HepG2 (cell line): ENCODE measurements around the gene APOBEC3C. TPM values are rescaled to one million over a fixed set of nuclear protein-coding genes. Genes with fewer than 3 reads are reported as not detected.
A peak's percentile ranks its signal among the peaks of the same experiment; 100 is the strongest.

Experiments
- ATAC-seq: fragments of 200-7000 bp; cut with Tn5 transposase; 3 replicates; pipeline ENCODE4 v1.9.1; 2020; ENCODE audit warnings: mild to moderate bottlenecking, moderate library complexity
- BruUV-seq: library from RNA; stranded (reverse); fragments of 400-500 nt; replicated peaks from 2 replicates; lab custom pipeline; 2021; lab: Mats Ljungman, UMichigan
- CTCF ChIA-PET: fragments of 300-600 bp; formaldehyde crosslinking; extraction: SDS; loops from one replicate; lab custom pipeline; 2021; ENCODE audit warnings: low total read pairs, inconsistent platforms, low intra/inter-chr PET ratio; lab: Yijun Ruan, JAX
- POLR2A ChIA-PET: fragments of 350-600 bp; sonication (Branson Sonifier 250); formaldehyde crosslinking; loops from one replicate; lab custom pipeline; 2020; ENCODE audit warnings: antibody characterized with exemption, inconsistent platforms; lab: Yijun Ruan, JAX
- DNase-seq: peaks from one replicate; pipeline ENCODE4 v3.0.0-alpha.2; 2015; ENCODE audit warnings: low spot score
- FAIRE-seq: peaks from 3 replicates; lab custom pipeline; 2011; peaks lifted over from hg19 to GRCh38; lab: Jason Lieb, UNC
- H2AFZ ChIP-seq: one replicate; pipeline ENCODE4 v1.6.1; 2011; ENCODE audit warnings: low read length, inconsistent platforms
- H3K27ac ChIP-seq: fragments of 300-600 bp; 3 replicates; pipeline ENCODE4 v1.8.0; 2011; ENCODE audit warnings: mixed run types, mild to moderate bottlenecking, mixed read lengths, low read length, inconsistent platforms; ENCODE audit not compliant: insufficient read depth; ENCODE audit errors: extremely low read length
- H3K27me3 ChIP-seq, 2 experiments: fragments of 200-600 bp in 1 of 2; 2 replicates in 1 of 2; 3 replicates in 1 of 2; pipeline versions ENCODE4 v1.6.0 to v1.8.0; 2011; ENCODE audit warnings: low read length in 2 of 2, mild to moderate bottlenecking in 2 of 2, moderate library complexity in 2 of 2, inconsistent platforms in 1 of 2; ENCODE audit not compliant: insufficient read depth in 2 of 2, control insufficient read depth in 1 of 2
- H3K36me3 ChIP-seq, 2 experiments: fragments of 200-600 bp in 1 of 2; replicated peaks in 1 of 2; 2 replicates in 1 of 2; 3 replicates in 1 of 2; pipeline versions ENCODE4 v1.5.1 to v1.8.0; 2011; ENCODE audit warnings: low read length in 2 of 2, inconsistent platforms in 1 of 2; ENCODE audit not compliant: insufficient read depth in 2 of 2, control insufficient read depth in 1 of 2
- H3K4me1 ChIP-seq: 2 replicates; pipeline ENCODE4 v1.5.1; 2012; ENCODE audit warnings: low read length, inconsistent platforms; ENCODE audit not compliant: insufficient read depth
- H3K4me2 ChIP-seq: 2 replicates; pipeline ENCODE4 v1.6.0; 2011; ENCODE audit warnings: low read depth, low read length, inconsistent platforms
- H3K4me3 ChIP-seq, 3 experiments: fragments of 200-600 bp in 1 of 3; sonication (generic), shearing (Covaris generic) in 1 of 3; replicated peaks in 1 of 3; 2 replicates each; pipeline ENCODE4 v1.5.1; 2011 to 2016; ENCODE audit warnings: low read length in 3 of 3, inconsistent platforms in 2 of 3, low read depth in 2 of 3, mild to moderate bottlenecking in 2 of 3, control low read depth in 1 of 3, mixed read lengths in 1 of 3; ENCODE audit not compliant: insufficient read depth in 1 of 3
- H3K79me2 ChIP-seq: one replicate; pipeline ENCODE4 v1.6.1; 2011; ENCODE audit warnings: low read length, inconsistent platforms; ENCODE audit not compliant: insufficient read depth
- H3K9ac ChIP-seq: 2 replicates; pipeline ENCODE4 v1.6.0; 2011; ENCODE audit warnings: mild to moderate bottlenecking, low read depth, low read length, inconsistent platforms; ENCODE audit not compliant: insufficient read depth
- H3K9me3 ChIP-seq: 2 replicates; pipeline ENCODE4 v1.5.1; 2012; ENCODE audit warnings: mild to moderate bottlenecking, low read length
- H4K20me1 ChIP-seq: 2 replicates; pipeline ENCODE4 v1.6.0; 2011; ENCODE audit warnings: inconsistent platforms, mild to moderate bottlenecking, low read length, moderate library complexity; ENCODE audit not compliant: insufficient read depth
- CREB1 ChIP-seq, 2 experiments: fragments of 450-650 bp in 1 of 2; IDR thresholded peaks; 2 replicates each; pipeline ENCODE4 v1.6.1; 2016 to 2017; ENCODE audit warnings: control low read depth in 1 of 2, mild to moderate bottlenecking in 1 of 2, missing compliant biosample characterization in 1 of 2, missing genetic modification characterization in 1 of 2
- LRRFIP1 ChIP-seq: sonication (generic); formaldehyde crosslinking; conservative IDR thresholded peaks from 2 replicates; pipeline ENCODE4 v1.4.0; 2020; ENCODE audit warnings: missing genetic modification reagents
- NFKB2 ChIP-seq: sonication (generic); formaldehyde crosslinking; IDR thresholded peaks from 2 replicates; pipeline ENCODE4 v1.4.0; 2020; ENCODE audit warnings: missing genetic modification reagents, borderline replicate concordance
- PAXIP1 ChIP-seq: sonication (generic); formaldehyde crosslinking; conservative IDR thresholded peaks from 2 replicates; pipeline ENCODE4 v1.4.0; 2020; ENCODE audit warnings: mild to moderate bottlenecking, missing genetic modification reagents, moderate library complexity
- SNAPC2 ChIP-seq: sonication (generic); formaldehyde crosslinking; IDR thresholded peaks from 2 replicates; pipeline ENCODE4 v1.8.1; 2022; ENCODE audit warnings: mild to moderate bottlenecking, missing genetic modification reagents
- ZNF350 ChIP-seq: sonication (generic); formaldehyde crosslinking; IDR thresholded peaks from 2 replicates; pipeline ENCODE4 v1.4.0; 2020; ENCODE audit warnings: mild to moderate bottlenecking, low read depth, missing genetic modification reagents, borderline replicate concordance
- ZNF652 ChIP-seq: IDR thresholded peaks from 2 replicates; pipeline ENCODE4 v1.6.1; 2016; ENCODE audit warnings: low read depth, borderline replicate concordance
- ZNF740 ChIP-seq: sonication (generic); formaldehyde crosslinking; IDR thresholded peaks from 2 replicates; pipeline ENCODE4 v1.4.0; 2020; ENCODE audit warnings: missing genetic modification reagents
- ZSCAN31 ChIP-seq: sonication (generic); formaldehyde crosslinking; IDR thresholded peaks from 2 replicates; pipeline ENCODE4 v1.5.0; 2020; ENCODE audit warnings: low read depth, mild to moderate bottlenecking, missing genetic modification reagents
- WGBS: methylation state at CpG from one replicate; pipeline ENCODE4 v1.1.6; 2017; ENCODE audit warnings: low lambda C conversion rate; 5-methylcytosine and 5-hydroxymethylcytosine counted together
- in situ Hi-C: cut with HindIII; loops from 2 replicates; pipeline ENCODE4 v1.10.0; 2017; ENCODE audit warnings: low pct_unique_long_range_greater_than_20kb; ENCODE audit not compliant: extremely low pct_ligation_motif_present
- intact Hi-C: fragments of 100-400 bp; cut with micrococcal nuclease; formaldehyde crosslinking; loops from one replicate; pipeline ENCODE4 v1.10.0; 2022; ENCODE audit not compliant: unreplicated experiment
- polyA plus RNA-seq, 8 experiments: library from polyadenylated mRNA; depleted of rRNA in 3 of 8; stranded (reverse) in 7 of 8; unstranded in 1 of 8; fragments of >200 nt; fragmentation: Illumina TruSeq in 4 of 8; extraction: Trizol in 4 of 8; gene quantifications; 2 replicates each; pipeline versions ENCODE4 v1.2.1 to v1.2.3, GENCODE V29; 2011 to 2016; ENCODE audit warnings: low read depth in 4 of 8, missing spikeins in 1 of 8, mixed read lengths in 1 of 8; ENCODE audit not compliant: insufficient read depth in 1 of 8
- total RNA-seq, 5 experiments: library from RNA; depleted of rRNA; stranded (reverse); fragments of >200 nt; fragmentation: Illumina TruSeq; extraction: Trizol; gene quantifications; 2 replicates each; pipeline ENCODE4 v1.2.3, GENCODE V29; 2016; ENCODE audit warnings: low read depth in 1 of 5

APOBEC3C gene
- total and polyA plus RNA-seq, 2 of the 13 experiments (the other 11 are each of a cell fraction or from before 2014, with no cell fraction given), result 8.9 to 27.6 TPM

GRCh38 chr22:39013942-39014722, at the start of gene APOBEC3C (continued):
- 0 out of 2 replicates have a peak, but pooled peaks have one; percentile 37 for TF ChIP-seq ZNF740 (CRISPR knock-in tag)

DNA sequence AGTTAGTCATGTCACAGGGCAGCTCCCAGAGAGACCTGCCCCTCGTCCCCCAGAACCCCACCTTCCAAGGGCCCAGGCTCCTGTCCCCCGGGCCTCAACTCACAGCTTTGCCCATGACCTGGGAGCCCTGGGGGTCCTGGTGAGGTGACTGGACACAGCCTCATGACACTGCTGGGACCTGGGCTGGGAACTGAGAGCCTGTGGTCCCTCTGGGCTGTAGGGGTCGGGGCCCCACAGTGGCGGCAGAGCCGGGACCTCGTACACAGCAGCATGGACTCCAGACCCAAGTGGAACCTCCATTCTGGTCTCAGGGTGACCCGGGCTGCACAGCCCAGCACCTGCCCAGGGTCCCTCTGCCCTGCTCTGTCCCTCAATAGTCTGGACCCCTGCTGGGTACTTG, 49.8 kb upstream of the APOBEC3C start:
- FAIRE-seq, result no peak
- Histone ChIP-seq H4K20me1 (no peaks in the 10 kb centered on the region), H3K9ac (no peak overlapping the region), H3K4me1 (peaks cover 26% of the 10 kb centered on the region), H3K9me3 (no peaks in the 10 kb centered on the region), H3K27ac (no peak overlapping the region), H3K79me2 (no peaks in the 10 kb centered on the region), H3K36me3 (no peaks in the 10 kb centered on the region), H3K27me3 (peaks cover 6 to 23% of the 10 kb centered on the region in 2 experiments; a peak in 4 of 5 replicates), H2AFZ (no peak overlapping the region), H3K4me2 (peak overlapping the region; percentile 75), H3K4me3 (peak overlapping the region in 1 of 3 experiments; percentile 48; a peak in 1 of 6 replicates)
- no TSS peak for BruUV-seq
- ChIA-PET POLR2A (no interaction called here), CTCF (no interaction called here)
- no peak for ATAC-seq
- intact Hi-C loops (no loop called here), in situ Hi-C loops (no loop called here)
- DNase-seq, result no peak
- TF ChIP-seq LRRFIP1 (CRISPR knock-in tag) (no peak), NFKB2 (CRISPR knock-in tag) (0 out of 2 replicates have a peak, but pooled peaks have one; percentile 32), SNAPC2 (no peak), ZSCAN31 (no peak), CREB1 (IDR thresholded peaks at IDR 0.05) (no peak), CREB1 (CRISPR knock-in tag; IDR thresholded peaks at IDR 0.05) (no peak), ZNF350 (CRISPR knock-in tag) (0 out of 2 replicates have a peak, but pooled peaks have one; percentile 5), ZNF652 (CRISPR knock-in tag) (no peak), PAXIP1 (CRISPR knock-in tag) (0 out of 2 replicates have a peak, but pooled peaks have one; percentile 1)
- no CpG with 5 or more reads among the region's 7 CpGs for WGBS
